ENCODE results near the gene U2AF2. TPM values are rescaled to one million over a fixed set of nuclear protein-coding genes. Genes with fewer than 3 reads are reported as not detected.

Gene U2AF2
- total and polyA plus RNA-seq, 9 of the 15 experiments (the other 6 are each of a cell fraction or from before 2014, with no cell fraction given): 3.0 to 331 (median 157) TPM

DNA sequence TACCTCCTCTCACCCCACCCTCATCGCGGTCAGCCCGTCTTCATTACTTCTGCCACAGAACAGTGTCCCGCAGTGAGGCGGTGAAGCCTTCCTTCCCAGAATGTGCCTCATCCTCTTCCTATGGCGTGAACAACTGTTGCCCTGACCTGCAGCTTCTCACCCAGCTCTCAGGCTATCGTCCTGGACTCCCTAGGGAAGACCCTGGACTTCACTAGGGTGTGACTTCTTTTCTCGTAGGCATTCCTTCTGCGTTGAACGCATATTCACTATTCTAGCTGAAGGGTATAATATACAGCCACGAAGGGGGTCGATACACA, 48.4 kb upstream of the U2AF2 start:
- H3K4me2 ChIP-seq (ENCODE audit: insufficient read depth, low read length): peak overlapping the region; percentile 97
- CTCF ChIA-PET (ENCODE audit: low intra/inter-chr PET ratio): interaction anchor here (0.6 to 2.5 kb wide), 4 partner anchors 25 to 94 kb away, joined by 3 to 23 read pairs (median 4); no protein-coding TSS in a partner anchor
- H3K9me1 ChIP-seq (ENCODE audit: control insufficient read depth, insufficient read depth, low read length): no peaks in the 10 kb centered on the region
- no peaks in the 10 kb centered on the region for H4K20me1 ChIP-seq (replicated peaks; ENCODE audit: control insufficient read depth, insufficient read depth, low read length)
- DNase-seq (ENCODE audit: extremely low read depth in 1 of 4, low spot score in 3 of 4): no peak
- no peak for FAIRE-seq
- ATAC-seq: no peak
- peak overlapping the region; percentile 84 for H3K4me3 ChIP-seq
- in situ Hi-C loops (cut with MboI): no loop called here
- intact Hi-C loops (cut with micrococcal nuclease): loop anchor here (1.0 kb wide), 1 partner anchor 89 kb away; no protein-coding TSS in a partner anchor
- H3K36me3 ChIP-seq (ENCODE audit: control insufficient read depth, insufficient read depth, low read length): peaks cover 16% of the 10 kb centered on the region; the same call in 2 of the 3 replicates
- no peaks in the 10 kb centered on the region for H3K27me3 ChIP-seq (ENCODE audit: control insufficient read depth in 2 of 2, insufficient read depth in 2 of 2, low read length in 2 of 2)
- H3K79me2 ChIP-seq (ENCODE audit: control insufficient read depth, insufficient read depth, low read length): peaks cover 20% of the 10 kb centered on the region
- H3K27ac ChIP-seq (ENCODE audit: extremely low read depth, low read depth, low read length): peak overlapping the region; percentile 87
- peaks cover 19 to 38% of the 10 kb centered on the region in 2 experiments for H3K4me1 ChIP-seq (replicated peaks in 1 of 2; ENCODE audit: control insufficient read depth in 2 of 2, insufficient read depth in 2 of 2, low read length in 2 of 2)
- H2AFZ ChIP-seq (ENCODE audit: low read depth, low read length): peak overlapping the region; percentile 68
- 20% methylated on average over 12 of the region's 12 CpGs for WGBS (ENCODE audit: insufficient coverage, low coverage, missing lambda C conversion rate)
- TF ChIP-seq CC2D1A (IDR thresholded peaks at IDR 0.05): 0 out of 2 replicates have a peak, but pooled peaks have one; percentile 5
- TF ChIP-seq SMAD4 (CRISPR knock-in tag; conservative IDR thresholded peaks at IDR 0.05): 0 out of 2 replicates have a peak, but pooled peaks have one; percentile 4
- TF ChIP-seq, protein P1, sequence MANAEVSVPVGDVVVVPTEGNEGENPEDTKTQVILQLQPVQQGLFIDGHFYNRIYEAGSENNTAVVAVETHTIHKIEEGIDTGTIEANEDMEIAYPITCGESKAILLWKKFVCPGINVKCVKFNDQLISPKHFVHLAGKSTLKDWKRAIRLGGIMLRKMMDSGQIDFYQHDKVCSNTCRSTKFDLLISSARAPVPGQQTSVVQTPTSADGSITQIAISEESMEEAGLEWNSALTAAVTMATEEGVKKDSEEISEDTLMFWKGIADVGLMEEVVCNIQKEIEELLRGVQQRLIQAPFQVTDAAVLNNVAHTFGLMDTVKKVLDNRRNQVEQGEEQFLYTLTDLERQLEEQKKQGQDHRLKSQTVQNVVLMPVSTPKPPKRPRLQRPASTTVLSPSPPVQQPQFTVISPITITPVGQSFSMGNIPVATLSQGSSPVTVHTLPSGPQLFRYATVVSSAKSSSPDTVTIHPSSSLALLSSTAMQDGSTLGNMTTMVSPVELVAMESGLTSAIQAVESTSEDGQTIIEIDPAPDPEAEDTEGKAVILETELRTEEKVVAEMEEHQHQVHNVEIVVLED (CRISPR knock-in tag; IDR thresholded peaks at IDR 0.05): no peak
- TF ChIP-seq EHMT2 (IDR thresholded peaks at IDR 0.05): no peak
- TF ChIP-seq SMARCA5 (IDR thresholded peaks at IDR 0.05): 0 out of 2 replicates have a peak, but pooled peaks have one; percentile 8
- TF ChIP-seq BCOR (IDR thresholded peaks at IDR 0.05): 0 out of 2 replicates have a peak, but pooled peaks have one; percentile 1
- TF ChIP-seq FOXK2 (conservative IDR thresholded peaks at IDR 0.05 in 1 of 2, IDR thresholded peaks at IDR 0.05 in 1 of 2; ENCODE audit: low read depth in 2 of 2): no peak
- TF ChIP-seq, protein P2, sequence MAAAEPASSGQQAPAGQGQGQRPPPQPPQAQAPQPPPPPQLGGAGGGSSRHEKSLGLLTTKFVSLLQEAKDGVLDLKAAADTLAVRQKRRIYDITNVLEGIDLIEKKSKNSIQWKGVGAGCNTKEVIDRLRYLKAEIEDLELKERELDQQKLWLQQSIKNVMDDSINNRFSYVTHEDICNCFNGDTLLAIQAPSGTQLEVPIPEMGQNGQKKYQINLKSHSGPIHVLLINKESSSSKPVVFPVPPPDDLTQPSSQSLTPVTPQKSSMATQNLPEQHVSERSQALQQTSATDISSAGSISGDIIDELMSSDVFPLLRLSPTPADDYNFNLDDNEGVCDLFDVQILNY (CRISPR knock-in tag; IDR thresholded peaks at IDR 0.05): 0 out of 2 replicates have a peak, but pooled peaks have one; percentile 28
- TF ChIP-seq ZNF217 (CRISPR knock-in tag; IDR thresholded peaks at IDR 0.05): no peak
- no peak for TF ChIP-seq HSF4 (CRISPR knock-in tag; IDR thresholded peaks at IDR 0.05; ENCODE audit: borderline replicate concordance)
- TF ChIP-seq SIRT6 (IDR thresholded peaks at IDR 0.05; ENCODE audit: low read depth, low read length): no peak
- TF ChIP-seq SREBF1 (IDR thresholded peaks at IDR 0.05; ENCODE audit: borderline replicate concordance, low read depth, low read length): no peak
- TF ChIP-seq ARHGAP35 (IDR thresholded peaks at IDR 0.05; ENCODE audit: partially characterized antibody): peak; percentile 36
- TF ChIP-seq, protein P3, sequence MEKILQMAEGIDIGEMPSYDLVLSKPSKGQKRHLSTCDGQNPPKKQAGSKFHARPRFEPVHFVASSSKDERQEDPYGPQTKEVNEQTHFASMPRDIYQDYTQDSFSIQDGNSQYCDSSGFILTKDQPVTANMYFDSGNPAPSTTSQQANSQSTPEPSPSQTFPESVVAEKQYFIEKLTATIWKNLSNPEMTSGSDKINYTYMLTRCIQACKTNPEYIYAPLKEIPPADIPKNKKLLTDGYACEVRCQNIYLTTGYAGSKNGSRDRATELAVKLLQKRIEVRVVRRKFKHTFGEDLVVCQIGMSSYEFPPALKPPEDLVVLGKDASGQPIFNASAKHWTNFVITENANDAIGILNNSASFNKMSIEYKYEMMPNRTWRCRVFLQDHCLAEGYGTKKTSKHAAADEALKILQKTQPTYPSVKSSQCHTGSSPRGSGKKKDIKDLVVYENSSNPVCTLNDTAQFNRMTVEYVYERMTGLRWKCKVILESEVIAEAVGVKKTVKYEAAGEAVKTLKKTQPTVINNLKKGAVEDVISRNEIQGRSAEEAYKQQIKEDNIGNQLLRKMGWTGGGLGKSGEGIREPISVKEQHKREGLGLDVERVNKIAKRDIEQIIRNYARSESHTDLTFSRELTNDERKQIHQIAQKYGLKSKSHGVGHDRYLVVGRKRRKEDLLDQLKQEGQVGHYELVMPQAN (IDR thresholded peaks at IDR 0.05; ENCODE audit: borderline replicate concordance): 0 out of 2 replicates have a peak, but pooled peaks have one; percentile 6
- H3K9me3 ChIP-seq (replicated peaks; ENCODE audit: control insufficient read depth, insufficient read depth, low read depth, low read length): 0 out of 2 replicates have a peak, but pooled peaks cover 2% of the 10 kb centered on the region
- H3K9ac ChIP-seq (ENCODE audit: insufficient read depth in 1 of 2, low read depth in 2 of 2, low read length in 2 of 2): peak overlapping the region; percentile 65 to 89
- no TSS peak for BruUV-seq (replicated peaks)
- POLR2A ChIA-PET: interaction anchor here (0.8 to 2.2 kb wide), 9 partner anchors 12 to 144 kb away, joined by 3 to 18 read pairs (median 3); partner anchors contain the start of genes U2AF2 and ZNF784

All from K562 (cell line).